Measurements from ENCODE around the gene NYAP2.

GRCh38 chr2:225463449-225463848, 63.9 kb downstream of the NYAP2 start:
- TF ChIP-seq CTCF (IDR thresholded peaks at IDR 0.05), result no peak
- no peak for TF ChIP-seq POLR2A (IDR thresholded peaks at IDR 0.05)

Measured in uterus (tissue), 2 donors.